Right renal pelvis (tissue), 4 donors: ENCODE results near the gene KCNG2. TPM values are rescaled to one million over a fixed set of nuclear protein-coding genes. Genes with fewer than 3 reads are reported as not detected.

Experiments used
- DNase-seq, 4 donors: peaks; one replicate each; pipeline ENCODE4 v3.0.0-alpha.2; 2013; ENCODE audit warnings: low read depth in 4 of 4, low spot score in 3 of 4, missing footprints in 1 of 4
- polyA plus RNA-seq, 4 donors: library from polyadenylated mRNA; unstranded; fragments of 120-200 nt; gene quantifications; one replicate each; pipeline ENCODE4 v1.2.1, GENCODE V29; 2013; ENCODE audit not compliant: insufficient read length in 4 of 4

KCNG2 gene
- polyA plus RNA-seq, 4 donors = 0.13 to 0.52 (median 0.15) TPM

DNA sequence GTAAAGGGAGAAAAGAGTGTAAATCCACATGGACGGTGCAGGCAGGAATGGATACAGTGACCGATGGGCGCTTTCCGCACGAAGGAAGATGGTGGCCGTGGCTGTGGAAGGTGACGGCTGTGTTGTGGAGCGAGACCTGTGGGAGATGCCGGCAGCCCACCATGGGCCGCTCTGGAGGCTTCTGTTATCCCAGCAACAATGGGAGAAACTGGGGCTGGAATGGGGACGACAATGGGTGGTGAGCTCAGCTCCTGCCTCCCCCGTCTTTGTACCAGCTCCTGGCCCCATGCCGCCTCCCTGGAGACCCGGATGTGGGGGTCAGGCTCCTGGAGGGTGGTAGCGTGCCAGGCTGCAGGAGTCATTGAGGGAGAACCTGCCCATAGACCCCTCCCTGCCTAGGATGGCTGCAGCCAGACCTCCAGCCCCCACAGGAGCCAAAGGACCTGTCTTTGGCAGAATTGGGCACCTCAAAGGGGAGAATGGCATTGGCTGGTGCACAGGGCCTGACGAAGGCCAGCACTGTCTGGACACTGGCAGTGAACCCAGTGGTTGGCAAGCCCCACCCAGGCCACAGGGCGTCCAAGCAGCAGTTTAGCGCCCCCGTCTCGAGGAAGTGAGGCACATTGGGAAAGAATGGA is 81.1 kb downstream of the KCNG2 start:
- no peak for DNase-seq

DNA sequence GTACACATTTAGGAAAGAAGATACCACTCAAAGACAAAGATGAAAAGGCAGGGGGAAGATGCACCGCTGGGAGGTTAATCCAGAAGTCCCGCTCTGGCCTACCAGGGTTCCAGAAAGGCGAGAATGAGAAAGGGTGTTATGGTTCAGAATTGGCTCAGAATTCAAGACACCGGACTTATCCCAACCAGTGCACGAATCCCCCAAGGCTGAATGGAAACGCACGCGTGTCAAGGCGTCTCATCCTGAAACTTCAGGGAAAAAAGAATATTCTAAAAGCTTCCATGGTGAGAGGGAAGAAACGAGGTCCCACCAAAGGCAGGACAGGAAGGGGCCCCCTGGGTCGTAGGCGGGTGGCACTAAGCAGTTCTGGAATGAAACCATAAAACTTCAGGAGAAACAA is 81.8 kb downstream of the KCNG2 start:
- no peak for DNase-seq

DNA sequence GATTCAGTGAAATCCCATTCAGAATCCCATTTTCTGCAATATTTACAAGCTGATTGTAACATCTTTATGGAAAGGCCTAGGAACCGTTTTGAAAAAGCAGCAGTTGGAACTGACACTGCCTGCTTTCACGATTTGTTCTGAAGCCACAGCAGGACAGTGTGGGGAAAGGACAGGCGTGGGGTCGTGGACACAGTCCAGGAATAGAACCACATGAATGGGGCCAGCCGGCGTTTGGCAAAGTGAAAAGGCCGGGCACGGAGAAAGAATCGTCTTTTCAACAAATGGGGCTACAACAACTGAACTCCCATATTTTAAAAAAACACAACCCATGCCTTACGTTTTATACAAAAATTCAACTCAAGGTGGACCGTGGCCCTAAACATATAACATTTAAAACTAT is 84.0 kb downstream of the KCNG2 start:
- no peak for DNase-seq

DNA sequence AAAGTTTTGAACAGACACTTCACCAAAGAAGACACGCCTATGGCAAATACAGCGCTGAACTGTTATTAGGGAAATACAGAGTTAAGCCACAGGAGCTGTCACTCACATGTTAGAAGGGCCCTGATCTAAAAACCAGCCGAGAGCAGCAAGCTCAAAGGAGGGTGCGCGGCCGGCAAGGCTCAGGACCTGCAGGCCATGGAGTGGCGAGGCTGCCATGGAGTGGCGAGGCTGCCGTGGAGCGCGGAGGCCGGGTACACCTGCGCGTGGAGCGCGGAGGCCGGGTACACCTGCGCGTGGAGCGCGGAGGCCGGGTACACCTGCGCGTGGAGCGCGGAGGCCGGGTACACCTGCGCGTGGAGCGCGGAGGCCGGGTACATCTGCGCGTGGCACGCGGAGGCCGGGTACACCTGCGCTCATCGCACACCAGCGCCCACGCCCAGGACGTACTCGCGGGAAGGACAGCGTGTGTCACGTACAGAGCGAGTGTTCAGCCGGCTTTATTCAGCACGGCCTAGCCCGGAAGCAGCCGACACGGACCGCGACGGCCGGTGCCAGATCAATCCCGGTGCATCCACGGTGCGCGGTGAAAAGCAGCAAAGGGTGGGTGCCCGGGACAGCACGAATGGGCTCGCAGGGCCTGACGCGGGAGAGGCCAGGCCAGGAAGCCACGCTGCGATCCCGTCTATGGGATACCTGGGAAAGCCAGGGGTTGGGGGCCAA is 84.9 kb downstream of the KCNG2 start:
- no peak for DNase-seq

DNA sequence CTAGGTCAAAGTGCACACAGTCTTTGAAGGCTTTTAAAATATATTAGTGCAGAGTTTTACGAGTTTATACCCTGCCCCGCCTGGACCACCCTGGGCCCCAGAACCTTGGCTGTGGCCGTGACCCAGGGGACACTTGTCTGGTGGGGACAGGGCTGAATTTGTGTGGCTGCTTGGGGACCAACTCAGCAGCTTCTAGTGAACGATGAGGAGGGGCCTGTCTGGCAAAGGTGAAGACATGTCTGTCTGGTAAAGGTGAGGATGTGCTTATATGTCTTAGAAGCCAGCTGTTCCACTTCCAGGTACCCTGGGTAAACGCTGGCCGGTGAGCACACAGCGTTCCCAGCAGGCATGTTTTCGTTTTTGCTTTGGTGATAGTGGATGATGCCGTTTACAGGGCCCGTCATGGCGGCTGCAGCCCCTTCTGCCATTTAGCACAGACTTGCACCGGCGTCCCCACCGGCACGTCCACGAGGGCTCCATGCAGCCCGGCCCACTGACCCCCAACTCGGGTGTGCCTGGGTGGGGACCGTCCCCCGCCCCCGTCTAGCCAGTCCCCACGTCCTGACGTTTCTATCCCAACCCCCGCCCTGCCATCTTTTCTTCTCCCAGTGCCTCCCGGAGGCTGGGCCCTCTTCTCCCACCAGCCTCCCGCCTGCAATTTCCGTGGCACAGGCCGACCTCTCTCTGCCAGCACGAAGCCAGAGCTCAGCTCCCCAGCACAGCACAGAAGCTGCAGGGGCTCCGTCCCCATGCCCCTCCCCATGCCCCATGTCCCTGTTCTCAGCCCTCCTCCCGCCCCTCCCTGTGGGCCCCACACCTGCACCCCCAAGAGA is 85.9 kb downstream of the KCNG2 start:
- no peak for DNase-seq

DNA sequence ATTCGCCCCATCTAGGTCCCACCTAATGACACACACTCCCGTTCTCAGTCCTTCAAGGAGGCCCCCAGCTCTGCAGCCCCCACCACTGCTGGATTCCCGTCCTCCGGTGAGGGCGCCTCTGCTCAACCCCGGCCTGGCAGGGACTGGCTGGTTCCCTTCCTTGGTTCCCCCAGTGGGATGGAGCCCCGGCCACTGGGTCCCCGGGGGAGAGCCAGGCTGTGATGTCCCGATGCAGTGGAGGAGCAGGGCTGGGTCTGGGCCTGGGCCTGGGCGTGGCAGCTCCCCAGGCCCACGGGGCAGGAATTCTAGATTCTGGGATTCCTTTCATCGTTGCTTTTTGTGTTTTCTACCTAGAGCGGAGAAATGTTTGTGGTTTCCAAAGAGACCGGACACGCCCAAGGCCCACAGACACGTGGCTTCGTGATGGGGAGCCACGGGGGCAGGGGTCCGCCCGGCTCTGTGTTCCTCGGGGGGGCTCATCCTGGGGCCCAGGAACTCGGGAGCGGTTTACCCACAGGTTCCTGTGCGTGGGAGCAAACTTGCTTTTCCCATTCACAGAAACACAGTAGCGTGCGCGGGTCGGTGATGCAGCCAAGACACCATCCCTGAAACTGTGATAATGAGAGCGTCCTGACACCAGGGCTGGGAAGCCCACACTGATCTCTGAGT is 86.7 kb downstream of the KCNG2 start:
- no peak for DNase-seq

DNA sequence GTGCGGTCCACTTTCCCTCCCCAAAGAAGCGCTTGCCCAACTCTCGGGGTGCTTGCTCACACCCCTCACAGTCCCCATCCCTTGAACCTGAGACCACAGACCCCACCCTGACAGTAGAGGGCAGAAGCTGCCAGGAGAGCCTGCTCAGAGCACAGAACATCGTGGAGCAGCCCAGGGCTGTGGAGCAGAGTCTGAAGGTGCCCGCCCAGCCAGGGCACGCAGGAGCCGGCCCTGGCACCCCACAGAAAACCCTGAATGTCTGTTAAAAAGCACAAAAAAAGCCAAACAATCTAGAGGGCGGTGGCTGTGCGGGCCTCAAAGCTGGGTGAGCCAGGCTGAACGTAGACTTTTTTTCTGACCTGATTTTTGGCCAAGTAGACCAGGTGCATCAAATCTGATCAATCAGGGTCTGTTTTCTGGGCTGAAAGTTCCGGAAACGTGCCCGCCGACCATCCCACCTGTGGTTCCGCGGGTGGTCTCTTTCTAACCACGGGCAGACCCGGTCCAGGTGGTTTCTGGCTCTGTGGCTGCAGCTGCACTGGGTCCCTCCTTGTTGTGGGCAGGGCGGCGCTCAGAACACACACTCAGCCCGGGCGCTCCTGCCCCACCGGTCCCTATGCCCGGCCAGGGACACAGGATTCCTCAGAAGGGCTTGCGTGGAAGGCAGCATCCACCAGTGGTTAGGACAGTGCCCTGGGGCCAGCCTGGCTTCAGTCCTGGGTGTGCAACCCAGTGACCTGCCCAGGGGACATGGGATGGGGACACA is 87.4 kb downstream of the KCNG2 start:
- DNase-seq = no peak

DNA sequence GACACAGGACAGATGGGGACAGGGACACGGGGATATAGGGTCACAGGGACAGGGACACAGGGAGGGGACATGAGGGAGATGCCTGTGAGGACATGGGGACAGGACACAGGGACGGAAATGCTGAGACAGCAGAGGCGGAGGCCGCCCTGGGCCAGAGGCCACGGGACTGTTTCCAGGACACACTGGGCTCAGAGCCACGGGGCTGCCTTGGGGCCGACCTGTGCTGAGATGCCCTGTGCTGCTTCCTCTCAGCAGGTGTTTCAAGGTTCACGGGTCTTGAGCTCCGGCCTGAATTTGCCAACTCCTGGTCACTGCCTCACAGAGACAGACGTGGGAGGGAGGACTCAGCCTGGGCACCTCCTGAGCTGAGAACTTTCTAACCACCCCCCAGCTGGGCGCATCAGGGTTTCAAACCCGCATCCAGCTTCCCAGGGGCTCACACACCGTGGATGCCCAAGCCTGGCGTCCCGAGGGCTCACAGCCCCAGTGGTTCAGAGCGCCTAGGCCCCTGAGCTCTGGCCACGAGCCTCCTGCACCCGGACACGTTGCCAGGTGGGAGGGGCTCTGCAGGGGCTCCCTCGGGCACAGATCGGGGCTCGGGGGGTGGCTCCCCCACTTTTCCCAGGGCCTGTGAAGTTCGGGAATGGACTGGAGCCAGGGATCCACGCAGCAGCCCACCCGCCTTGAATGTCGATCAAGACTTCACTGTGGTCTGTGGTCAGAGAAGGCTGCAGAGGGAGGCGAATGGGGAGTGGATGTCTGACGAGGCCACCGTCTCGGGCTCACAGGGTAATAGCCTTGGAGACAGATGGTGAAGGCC is 89.7 kb downstream of the KCNG2 start:
- DNase-seq = no peak

DNA sequence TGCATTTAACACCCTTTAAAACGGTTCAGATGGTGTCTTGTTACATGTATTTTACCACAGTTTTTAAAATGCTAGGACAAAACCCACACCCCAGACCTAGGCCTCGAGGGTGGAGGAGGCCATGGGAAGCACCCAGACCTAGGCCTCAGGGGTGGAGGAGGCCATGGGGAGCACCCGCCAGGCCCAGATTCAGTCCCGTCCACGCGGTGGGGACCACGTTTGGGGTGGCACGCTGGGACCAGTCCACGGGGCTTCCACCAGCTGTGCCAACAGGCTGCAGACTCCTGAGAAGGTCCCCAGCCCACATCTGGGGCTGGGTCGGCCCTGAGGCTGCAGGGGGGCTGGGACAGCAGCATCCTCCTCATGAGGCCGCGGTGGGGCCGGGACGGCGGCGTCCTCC is 90.3 kb downstream of the KCNG2 start:
- DNase-seq = no peak

DNA sequence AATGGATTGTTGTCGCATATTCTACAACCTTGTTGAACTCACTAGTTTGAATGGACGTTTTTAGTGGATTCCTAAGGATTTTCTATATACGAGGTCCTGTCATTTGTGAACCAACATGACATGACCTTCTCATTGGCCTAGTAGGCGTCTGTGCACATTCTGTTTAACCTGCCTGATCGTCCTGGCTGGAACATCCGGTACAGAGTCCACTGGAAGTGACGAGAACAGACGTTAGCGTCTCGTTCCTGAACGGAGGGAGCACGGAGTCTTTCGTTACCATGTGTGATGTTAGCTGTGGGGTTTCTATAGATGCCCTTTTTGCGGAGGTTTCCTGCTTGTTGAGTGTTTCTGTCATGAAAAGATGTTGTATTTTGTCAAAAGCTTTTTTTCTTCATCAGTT is 91.8 kb downstream of the KCNG2 start:
- no peak for DNase-seq

DNA sequence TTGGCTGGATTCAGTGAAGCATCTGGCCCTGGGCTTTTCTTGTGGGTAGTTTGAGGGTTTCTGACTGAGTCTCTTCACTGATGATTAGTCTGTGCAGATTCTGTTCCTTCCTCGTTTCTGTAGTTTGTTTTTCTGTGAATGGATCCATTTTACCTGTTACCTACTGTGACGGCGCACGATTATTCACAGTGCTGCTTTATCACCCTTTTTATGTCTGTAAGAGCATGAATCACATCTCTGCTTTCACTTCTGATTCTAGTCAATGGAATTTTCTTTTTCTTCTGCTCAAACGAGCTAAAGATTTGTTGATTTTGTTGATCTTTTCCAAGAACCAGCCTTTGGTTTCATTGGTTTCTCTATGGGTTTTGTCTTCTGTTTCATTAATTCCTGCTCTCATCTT is 92.9 kb downstream of the KCNG2 start:
- no peak for DNase-seq

DNA sequence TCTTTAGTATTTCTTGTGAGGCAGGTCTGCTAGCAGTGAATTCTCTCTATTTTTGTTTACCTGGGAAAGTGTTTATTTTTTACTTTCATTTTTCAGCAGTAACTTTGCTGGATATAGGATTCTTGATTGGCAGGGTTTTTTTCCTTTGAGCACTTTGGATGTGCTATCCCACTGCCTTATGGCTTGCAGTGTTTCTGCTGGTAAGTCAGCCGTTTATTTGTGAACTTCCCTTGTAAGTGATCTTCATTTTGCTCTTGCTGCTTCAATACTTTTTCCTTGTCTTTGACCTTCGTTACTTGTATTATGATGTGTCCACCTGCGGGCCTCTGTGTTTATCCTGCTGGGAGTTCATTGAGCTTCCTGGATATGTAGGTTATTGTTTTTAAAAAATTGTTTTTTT is 99.0 kb downstream of the KCNG2 start:
- no peak for DNase-seq

DNA sequence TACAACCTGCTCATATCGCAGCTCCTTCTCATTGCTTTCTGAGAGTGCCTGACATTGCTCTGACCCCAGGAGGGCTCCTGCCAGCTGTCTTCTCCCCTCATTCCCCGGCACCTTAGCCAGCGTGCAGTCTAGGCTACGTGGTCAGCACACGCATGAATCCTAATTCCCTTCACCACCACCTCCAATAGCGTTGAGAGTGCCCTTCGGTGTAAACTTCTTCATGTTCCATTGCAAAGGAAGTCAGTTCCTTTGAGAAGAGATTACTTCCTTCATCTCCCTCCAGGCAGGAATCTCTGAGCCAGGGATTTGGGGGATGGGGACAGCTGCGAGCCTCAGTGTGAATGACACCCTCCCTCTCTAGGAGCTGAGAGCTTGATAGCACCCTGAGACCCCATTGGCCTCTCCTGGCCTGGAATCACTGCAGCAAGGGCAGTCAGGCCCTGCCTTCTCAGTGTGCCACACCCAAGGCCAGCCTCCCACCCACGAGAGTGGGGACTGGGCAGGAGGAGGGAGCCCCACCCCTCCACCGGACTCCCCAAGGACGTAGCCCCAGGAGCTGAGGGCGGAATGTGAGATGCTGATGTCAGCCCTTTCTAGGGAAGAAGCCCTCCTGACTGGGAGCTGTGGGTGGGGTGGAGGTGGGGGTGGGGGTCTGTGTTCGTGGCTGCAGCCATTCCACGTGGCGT is 100.3 kb downstream of the KCNG2 start:
- DNase-seq = no peak

DNA sequence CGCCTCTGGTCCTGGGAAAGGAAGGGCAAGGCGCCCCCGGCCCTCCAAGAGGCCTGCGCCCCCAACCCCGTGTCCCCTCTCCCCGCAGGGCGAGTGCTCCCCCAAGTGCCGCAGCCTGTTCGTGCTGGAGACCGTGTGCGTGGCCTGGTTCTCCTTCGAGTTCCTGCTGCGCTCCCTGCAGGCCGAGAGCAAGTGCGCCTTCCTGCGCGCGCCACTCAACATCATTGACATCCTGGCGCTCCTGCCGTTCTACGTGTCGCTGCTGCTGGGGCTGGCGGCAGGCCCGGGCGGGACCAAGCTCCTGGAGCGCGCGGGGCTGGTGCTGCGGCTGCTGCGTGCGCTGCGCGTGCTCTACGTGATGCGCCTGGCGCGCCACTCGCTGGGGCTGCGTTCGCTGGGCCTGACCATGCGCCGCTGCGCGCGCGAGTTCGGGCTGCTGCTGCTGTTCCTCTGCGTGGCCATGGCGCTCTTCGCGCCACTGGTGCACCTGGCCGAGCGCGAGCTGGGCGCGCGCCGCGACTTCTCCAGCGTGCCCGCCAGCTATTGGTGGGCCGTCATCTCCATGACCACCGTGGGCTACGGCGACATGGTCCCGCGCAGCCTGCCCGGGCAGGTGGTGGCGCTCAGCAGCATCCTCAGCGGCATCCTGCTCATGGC is 101.3 kb downstream of the KCNG2 start:
- DNase-seq = no peak

DNA sequence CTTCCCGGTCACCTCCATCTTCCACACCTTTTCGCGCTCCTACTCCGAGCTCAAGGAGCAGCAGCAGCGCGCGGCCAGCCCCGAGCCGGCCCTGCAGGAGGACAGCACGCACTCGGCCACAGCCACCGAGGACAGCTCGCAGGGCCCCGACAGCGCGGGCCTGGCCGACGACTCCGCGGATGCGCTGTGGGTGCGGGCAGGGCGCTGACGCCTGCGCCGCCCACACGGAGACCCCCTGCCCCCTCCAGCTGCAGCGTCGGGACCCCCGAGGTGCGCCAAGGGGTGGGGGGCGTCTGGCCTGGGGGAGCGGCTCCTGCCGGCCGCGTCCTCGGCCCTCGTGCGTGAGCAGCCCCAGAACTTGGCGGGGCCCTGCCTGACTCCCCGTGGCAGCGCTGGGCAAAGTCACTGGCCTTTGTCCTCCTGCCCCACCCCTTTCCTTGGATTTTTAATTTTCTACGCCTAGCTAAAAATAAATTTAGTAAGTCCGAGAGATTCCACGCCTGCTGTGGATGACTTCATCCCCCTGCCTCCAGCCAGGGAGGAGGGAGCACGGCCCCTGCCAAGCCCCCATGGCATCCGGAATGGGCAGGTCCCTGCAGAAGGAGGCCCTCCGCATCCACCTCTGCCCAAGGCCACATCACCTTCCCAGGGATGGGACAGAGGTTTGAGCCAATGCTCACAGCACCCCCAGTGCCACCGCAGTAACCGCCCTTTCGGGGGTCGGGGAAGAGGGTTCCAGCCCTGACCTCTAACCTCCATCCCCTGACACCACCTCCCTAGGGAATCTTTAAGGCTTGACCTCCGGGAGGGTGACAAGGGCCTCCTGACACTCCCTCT is 102.1 kb downstream of the KCNG2 start:
- DNase-seq = no peak

DNA sequence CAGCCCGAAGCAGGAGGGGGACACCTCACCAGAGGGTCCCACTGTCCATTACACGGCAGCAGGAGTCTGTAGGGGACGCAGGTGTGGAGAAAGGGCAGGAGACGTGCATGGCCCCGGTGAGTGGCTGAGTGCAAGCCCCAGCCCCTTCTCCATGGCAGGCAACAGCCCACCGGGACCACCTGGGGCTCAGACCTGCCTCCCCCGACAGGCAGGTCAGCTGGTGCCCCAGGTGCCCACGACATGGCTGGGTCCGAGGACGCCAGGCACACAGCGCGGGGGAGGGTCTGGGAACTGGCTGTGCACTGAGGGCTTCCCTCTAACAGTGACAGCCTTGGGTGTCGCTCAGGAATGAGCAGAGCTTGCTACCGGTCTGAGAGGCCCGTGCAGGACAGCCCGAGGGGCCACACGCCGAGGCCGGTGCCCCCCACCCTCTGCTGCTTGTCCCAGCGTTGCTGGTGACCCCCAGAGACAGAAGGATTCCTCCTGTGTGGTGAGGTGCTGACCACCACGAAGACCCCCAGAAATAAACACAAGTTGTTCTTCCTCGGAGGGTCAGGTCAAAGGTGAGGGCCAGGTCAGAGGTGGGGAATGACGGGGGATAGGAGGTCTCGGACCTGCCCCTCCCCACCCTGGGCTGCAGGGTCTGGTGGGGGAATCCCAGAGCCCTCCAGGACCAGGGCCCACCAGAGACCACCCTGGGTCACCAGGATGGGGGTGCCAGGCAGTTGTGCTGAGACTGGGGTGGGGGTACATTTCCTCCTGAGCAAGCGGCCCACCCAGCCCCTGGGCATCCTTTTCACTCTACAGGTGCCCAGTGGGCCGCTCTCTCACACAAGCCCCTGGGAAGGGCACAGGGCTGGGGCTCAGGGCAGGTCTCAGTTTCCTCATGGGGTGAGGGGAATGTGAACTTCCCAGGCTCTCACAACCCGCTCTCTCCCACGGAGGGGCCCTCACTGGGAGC is 103.2 kb downstream of the KCNG2 start:
- no peak for DNase-seq
